Endothelial cell of umbilical vein (primary cell): ENCODE data around the gene CYP1B1.
"Not testable (repeated sequence)": the region's sequence is repeated elsewhere in the genome, so short reads cannot be mapped to it uniquely, and the experiment has no call there.

ENCODE experiments used
- EZH2 ChIP-seq: IDR thresholded peaks from 2 replicates; pipeline ENCODE4 v1.6.1; 2012; ENCODE audit warnings: borderline replicate concordance, low read depth, mild to moderate bottlenecking, moderate library complexity, low read length, inconsistent platforms; ENCODE audit not compliant: severe bottlenecking
- GATA2 ChIP-seq: IDR thresholded peaks from 2 replicates; pipeline ENCODE4 v1.7.0; 2011; ENCODE audit warnings: low read depth, mild to moderate bottlenecking, moderate library complexity, mixed read lengths, low read length; ENCODE audit not compliant: insufficient read length, insufficient read depth
- JUN ChIP-seq: IDR thresholded peaks from 2 replicates; pipeline ENCODE4 v1.6.1; 2011; ENCODE audit warnings: borderline replicate concordance, low read depth; ENCODE audit not compliant: insufficient read length, insufficient read depth
- MAX ChIP-seq: IDR thresholded peaks from 2 replicates; pipeline ENCODE4 v1.6.1; 2011; ENCODE audit not compliant: insufficient read depth, insufficient read length
- MYC ChIP-seq: IDR thresholded peaks from one replicate; pipeline ENCODE4 v1.6.1; 2011; ENCODE audit warnings: mild to moderate bottlenecking, low read depth, low read length
- POLR2A ChIP-seq: IDR thresholded peaks from 2 replicates; pipeline ENCODE4 v1.6.1; 2012; ENCODE audit warnings: low read depth, mild to moderate bottlenecking, control low read depth, low read length
- POLR2AphosphoS5 ChIP-seq: IDR thresholded peaks from 2 replicates; pipeline ENCODE4 v1.6.1; 2012; ENCODE audit warnings: low read depth, mild to moderate bottlenecking, control low read depth, low read length, moderate library complexity; ENCODE audit not compliant: insufficient read depth
- TF ChIP-seq, protein P1 (sequence below), 2 donors: IDR thresholded peaks; 1 replicate in 1 of 2; 2 replicates in 1 of 2; pipeline ENCODE4 v1.5.1; 2011; ENCODE audit warnings: low read length in 2 of 2, mild to moderate bottlenecking in 2 of 2, moderate library complexity in 2 of 2, control low read depth in 1 of 2, inconsistent platforms in 1 of 2, low read depth in 1 of 2; ENCODE audit not compliant: insufficient read depth in 1 of 2; ENCODE audit errors: extremely low read depth in 1 of 2

DNA sequence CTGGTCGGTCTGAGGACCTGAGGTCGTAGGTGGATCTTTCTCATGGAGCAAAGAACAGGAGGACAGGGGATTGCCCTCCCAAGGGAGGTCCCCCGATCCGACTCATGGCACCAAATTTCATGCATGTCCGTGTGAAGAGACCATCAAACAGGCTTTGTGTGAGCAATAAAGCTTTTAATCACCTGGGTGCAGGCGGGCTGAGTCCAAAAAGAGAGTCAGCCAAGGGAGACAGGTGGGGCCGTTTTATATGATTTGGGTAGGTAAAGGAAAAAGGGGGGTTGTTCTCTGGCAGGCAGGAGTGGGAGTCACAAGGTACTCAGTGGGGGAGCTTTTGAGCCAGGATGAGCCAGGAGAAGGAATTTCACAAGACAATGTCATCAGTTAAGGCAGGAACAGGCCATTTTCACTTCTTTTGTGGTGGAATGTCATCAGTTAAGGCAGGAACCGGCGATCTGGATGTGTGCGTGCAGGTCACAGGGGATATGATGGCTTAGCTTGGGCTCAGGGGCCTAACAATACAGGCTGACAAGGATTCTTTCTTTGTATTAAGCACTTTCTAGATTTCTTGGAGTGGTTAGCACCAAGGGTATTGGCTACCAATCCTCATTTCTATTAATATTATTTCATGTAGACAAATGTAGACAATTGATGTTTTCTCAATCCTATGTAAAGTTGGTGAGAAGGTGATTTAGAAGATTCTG lies 10.2 kb upstream of the CYP1B1 start:
- TF ChIP-seq, protein P1, sequence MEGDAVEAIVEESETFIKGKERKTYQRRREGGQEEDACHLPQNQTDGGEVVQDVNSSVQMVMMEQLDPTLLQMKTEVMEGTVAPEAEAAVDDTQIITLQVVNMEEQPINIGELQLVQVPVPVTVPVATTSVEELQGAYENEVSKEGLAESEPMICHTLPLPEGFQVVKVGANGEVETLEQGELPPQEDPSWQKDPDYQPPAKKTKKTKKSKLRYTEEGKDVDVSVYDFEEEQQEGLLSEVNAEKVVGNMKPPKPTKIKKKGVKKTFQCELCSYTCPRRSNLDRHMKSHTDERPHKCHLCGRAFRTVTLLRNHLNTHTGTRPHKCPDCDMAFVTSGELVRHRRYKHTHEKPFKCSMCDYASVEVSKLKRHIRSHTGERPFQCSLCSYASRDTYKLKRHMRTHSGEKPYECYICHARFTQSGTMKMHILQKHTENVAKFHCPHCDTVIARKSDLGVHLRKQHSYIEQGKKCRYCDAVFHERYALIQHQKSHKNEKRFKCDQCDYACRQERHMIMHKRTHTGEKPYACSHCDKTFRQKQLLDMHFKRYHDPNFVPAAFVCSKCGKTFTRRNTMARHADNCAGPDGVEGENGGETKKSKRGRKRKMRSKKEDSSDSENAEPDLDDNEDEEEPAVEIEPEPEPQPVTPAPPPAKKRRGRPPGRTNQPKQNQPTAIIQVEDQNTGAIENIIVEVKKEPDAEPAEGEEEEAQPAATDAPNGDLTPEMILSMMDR (IDR thresholded peaks at IDR 0.05; ENCODE audit: extremely low read depth in 1 of 2, insufficient read depth in 1 of 2, low read depth in 1 of 2, low read length in 2 of 2), result not testable (repeated sequence)
- not testable (repeated sequence) for TF ChIP-seq EZH2, JUN, POLR2A, POLR2AphosphoS5, MAX, GATA2, MYC
